ENCODE measurements around the gene COPS8. TPM values are rescaled to one million over a fixed set of nuclear protein-coding genes. Genes with fewer than 3 reads are reported as not detected.

Gene COPS8
- total RNA-seq, 1 experiment from 2014 or later: 186 TPM

- DNase-seq (ENCODE audit: low read depth): peak; percentile 78
These were observed 12.4 kb downstream of the COPS8 start for GRCh38 chr2:237097911-237098702.

- DNase-seq (ENCODE audit: low read depth): no peak
These were observed 14.1 kb downstream of the COPS8 start for GRCh38 chr2:237099804-237100203.

- DNase-seq (ENCODE audit: low read depth): no peak
These were observed 15.7 kb downstream of the COPS8 start for GRCh38 chr2:237101118-237101979.

DNA sequence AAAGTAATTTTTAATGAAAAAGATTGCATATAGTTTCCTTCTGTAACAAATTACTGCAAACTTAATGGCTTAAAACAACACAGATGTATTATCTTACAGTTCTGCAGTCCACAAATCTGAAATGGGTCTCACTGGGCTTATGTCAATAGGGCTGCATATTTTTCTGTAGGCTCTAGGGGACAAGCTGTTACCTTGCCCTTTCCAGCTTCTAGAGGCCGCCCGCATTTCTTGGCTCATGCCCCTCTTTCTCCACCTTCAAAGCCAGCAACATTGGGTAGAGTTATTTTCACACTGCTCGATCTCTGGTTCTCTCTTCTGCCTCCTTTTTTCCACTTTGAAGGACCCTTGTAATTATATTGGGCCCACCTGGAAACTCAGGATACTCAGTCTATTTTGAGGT, 16.7 kb downstream of the COPS8 start:
- DNase-seq (ENCODE audit: low read depth): no peak

DNA sequence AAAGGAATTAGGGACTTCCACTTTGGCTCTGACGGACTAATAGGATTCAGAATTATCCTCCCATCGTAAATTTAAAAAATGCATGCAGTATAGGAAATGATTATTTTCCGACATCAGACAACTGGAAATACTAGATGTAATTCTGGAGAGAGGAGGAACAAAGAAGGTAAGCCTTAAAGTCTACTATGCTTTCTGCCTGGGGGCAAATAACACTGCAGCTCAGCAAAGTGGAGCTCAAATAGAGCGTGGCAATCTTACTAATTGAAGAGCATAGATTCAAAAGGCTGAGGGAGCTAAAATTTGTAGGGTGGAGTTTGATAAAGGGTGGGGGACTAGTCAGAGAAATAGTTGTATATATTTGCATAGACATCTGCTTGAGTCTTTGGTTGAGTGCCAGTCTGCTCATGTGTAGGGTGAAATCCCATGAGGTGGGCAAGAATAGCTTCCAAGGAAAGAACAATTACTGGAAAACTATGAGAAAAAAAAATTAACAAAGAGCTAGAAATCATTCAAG, 23.8 kb downstream of the COPS8 start:
- DNase-seq (ENCODE audit: low read depth): no peak

DNA sequence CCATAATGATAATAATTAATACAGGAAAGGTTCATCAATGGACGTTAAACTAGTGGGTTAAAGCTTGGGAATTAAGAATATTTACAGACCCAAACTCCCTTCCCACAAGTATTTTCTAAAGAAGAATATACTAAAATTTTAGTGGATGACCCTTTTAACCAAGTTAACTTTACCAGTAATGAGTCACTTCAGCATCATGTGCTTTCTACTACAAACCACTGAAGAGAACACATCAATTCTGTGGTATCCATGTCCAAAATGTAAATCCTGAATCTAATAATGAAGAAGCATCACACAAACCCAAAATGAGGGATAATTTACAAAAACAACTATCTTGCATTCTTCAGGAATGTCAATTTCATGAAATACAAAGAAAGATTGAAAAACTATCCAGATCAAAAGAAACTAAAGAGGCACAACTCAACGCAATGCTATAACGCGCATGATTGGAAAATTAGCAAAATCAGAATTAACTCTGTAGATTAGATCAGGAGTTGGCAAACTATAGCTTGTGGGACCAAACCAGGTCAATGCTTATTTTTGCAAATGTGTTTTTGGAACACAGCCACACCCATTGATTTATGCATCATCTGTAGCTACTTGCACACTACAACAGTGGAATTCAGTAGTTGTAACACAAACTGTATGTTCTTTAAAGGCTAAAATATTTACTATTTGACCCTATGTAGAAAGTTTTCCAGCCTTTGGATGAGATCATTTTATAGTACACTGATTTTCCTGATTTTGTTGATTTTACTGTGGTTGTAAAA, 27.5 kb downstream of the COPS8 start:
- DNase-seq (ENCODE audit: low read depth): no peak

- no peak for DNase-seq (ENCODE audit: low read depth)
These were observed 30.2 kb downstream of the COPS8 start for GRCh38 chr2:237115870-237116269.

GRCh38 chr2:237116431-237116830, 30.7 kb downstream of the COPS8 start:
- no peak for DNase-seq (ENCODE audit: low read depth)

GRCh38 chr2:237118025-237118424, 32.3 kb downstream of the COPS8 start:
- DNase-seq (ENCODE audit: low read depth): no peak

DNA sequence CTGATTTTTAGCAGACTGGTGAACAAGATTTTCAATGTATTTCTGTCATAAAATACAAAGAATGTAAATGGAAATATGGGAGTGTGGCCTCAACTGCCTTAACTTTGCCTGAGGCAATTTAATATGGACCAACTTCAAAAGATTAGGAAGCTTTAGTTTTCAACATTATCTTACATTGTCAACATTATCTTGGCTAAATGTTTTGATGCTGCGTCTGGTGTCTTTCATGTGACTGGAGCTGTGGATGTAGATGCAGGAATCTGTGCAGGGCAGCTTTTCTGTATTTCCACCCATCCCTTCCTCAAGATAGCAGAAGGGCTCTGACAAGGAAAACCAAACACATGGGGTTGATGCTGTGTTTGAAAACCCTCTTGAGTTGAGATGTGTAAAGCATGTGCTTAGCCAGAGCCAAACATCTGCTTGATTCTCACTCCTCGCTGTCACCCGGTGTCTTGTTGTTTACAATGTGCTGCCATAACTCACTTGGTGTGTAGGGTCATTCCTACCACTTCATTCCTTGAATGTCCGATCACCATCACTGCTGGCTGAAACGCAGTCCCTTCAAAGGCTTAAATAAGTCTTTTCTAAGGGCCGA, 33.0 kb downstream of the COPS8 start:
- DNase-seq (ENCODE audit: low read depth): no peak

DNA sequence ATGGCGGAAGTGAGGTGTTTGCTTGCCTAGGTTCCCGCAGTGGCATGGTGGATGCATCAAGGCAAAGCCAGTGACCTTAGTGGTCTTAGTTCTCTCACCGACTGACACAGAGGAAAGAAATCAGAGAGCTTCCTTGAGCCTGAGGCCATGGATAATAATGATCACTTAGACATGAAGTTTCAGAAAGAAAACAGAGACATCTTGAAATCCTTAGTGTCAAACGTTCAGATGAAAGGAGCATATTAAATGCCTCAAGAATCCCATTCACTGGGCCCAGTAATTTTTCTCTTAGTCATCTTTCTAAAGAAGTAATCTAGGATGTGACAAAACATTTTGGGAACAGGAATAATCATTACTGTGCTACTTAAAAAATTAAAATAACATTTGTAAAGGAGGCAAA, 35.2 kb downstream of the COPS8 start:
- no peak for DNase-seq (ENCODE audit: low read depth)

- no peak for DNase-seq (ENCODE audit: low read depth)
These were observed 35.6 kb downstream of the COPS8 start for GRCh38 chr2:237121321-237121720.

GRCh38 chr2:237122214-237122666, 36.6 kb downstream of the COPS8 start:
- peak; percentile 80 for DNase-seq (ENCODE audit: low read depth)

DNA sequence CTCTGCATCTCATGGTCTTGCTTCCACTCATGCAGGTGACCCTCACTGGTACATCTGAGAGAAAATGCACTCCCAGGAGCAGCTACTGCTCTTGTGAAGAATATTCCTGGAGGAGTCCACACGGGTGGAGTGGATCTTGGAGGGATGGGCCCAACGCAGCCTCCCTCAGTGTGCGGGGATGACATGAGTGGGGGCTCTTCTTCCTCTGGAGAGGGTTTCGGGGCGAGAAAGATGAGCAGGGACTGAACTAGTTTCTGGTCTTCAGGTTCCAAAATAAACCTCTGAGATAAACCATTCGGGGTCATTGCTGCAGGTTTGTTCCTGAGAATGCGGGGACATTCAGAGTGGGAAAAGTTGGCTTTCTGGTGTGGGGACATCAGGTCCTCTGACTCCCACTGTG, 39.1 kb downstream of the COPS8 start:
- DNase-seq (ENCODE audit: low read depth): no peak

DNA sequence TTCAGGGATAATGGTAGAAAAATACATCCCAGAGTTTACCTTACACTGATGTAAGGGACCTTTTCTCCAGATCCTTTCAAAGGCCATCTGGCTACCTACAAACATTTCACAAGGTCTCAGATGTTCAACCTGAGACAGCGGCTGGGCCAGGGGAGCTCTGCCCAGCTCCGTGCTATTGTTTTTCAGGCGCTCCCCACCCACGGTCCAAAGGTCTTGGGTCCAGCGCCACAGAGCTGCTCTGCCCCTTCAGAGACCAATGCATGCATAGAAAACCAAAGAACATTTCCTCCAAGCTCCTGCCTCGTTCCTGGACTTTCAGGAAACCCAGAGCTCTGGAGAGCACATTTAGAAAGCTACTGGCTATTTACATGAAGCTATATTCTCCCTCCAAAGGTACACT, 40.3 kb downstream of the COPS8 start:
- DNase-seq (ENCODE audit: low read depth): no peak

GRCh38 chr2:237126519-237127174, 41.0 kb downstream of the COPS8 start:
- DNase-seq (ENCODE audit: low read depth): peak; percentile 31

DNA sequence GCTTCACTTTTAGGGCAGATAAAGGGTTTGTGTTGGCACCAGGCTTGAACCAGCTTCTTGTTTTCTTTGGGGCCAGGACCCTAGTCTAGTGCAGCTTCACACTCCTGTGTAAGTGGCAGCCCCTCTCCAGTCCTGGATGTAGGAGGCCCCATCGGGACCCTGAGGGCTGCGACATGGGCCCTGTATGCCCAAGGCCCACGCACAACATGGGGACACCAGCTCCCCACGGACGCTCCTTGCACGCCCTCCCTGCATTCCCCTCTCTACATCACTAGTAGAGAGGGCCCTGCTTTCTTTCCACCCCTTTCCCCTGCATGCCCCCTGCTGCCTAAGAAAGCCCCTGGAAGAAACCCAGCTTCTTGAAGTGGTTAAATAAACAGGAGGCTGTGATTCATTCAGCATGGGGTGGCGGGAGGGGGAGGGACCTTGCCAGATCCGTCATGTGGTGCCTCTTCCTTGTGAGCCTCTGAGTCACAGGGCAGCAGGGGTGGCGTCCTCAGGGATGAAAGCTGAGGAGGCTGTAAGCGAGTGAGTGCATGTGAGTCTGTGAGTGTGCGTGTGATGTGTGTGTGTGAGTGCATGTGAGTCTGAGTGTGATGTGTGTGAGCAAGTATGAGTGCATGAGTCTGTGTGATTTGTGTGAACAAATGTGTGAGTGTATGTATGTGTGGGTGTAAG, 42.5 kb downstream of the COPS8 start:
- peak; percentile 97 for DNase-seq (ENCODE audit: low read depth)

DNA sequence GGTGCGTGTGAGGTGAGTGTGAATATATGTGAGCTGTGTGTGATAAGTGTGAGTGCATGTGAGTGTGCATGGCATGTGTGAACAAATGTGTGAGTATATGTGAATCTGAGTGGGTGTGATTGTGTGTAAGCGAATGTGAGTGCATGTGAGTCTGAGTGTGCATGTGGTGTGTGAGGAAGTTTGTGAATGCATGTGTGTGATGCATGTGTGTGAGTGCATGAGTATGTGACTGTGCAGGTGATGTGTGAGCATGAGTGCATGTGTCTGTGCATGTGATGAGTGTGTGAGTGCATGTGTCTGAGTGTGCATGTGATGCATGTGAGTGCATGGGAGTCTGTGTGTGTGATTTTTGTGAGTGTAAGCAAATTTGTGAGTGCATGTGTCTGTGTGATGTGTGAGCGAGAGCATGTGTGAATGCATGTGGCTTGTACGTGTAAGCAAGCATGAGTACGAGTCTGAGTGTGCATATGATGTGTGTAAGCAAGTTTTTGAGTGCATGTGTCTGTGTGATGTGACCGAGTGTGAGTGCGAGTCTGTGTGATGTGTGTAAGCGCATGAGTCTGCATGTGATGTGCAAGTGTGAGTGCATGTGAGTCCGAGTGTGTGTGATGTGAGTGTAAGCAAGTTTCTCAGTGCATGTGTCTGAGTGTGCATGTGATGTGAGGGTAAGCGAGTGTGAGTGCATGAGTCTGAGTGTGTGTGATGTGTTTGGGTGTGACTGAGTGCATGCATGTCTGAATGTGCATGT, 43.3 kb downstream of the COPS8 start:
- no peak for DNase-seq (ENCODE audit: low read depth)

GRCh38 chr2:237129625-237130263, 44.1 kb downstream of the COPS8 start:
- no peak for DNase-seq (ENCODE audit: low read depth)
